GM23338 (cell line): ENCODE measurements around the gene POLA1. TPM values are rescaled to one million over a fixed set of nuclear protein-coding genes. Genes with fewer than 3 reads are reported as not detected.
A peak's percentile ranks its signal among the peaks of the same experiment; 100 is the strongest.

Experiments used
- ATAC-seq: fragments of 200-7000 bp; cut with Tn5 transposase; 3 replicates; pipeline ENCODE4 v1.9.1; 2020
- DNase-seq: peaks from one replicate; pipeline ENCODE4 v3.0.0-alpha.2; 2015; ENCODE audit warnings: low spot score
- H2AFZ ChIP-seq: fragments of 200-600 bp; sonication (generic); 2 replicates; pipeline ENCODE4 v1.8.0; 2016; ENCODE audit warnings: antibody characterized with exemption, mild to moderate bottlenecking, moderate library complexity
- H3F3A ChIP-seq: fragments of 200-600 bp; sonication (generic); replicated peaks from 2 replicates; pipeline ENCODE4 v1.8.0; 2017; ENCODE audit warnings: antibody characterized with exemption, mixed run types, low read depth
- H3K27ac ChIP-seq: fragments of 200-600 bp; sonication (generic); 2 replicates; pipeline ENCODE4 v1.6.1; 2016; ENCODE audit warnings: low read depth
- H3K27me3 ChIP-seq: fragments of 200-600 bp; sonication (generic); 2 replicates; pipeline ENCODE4 v1.8.0; 2016; ENCODE audit warnings: mild to moderate bottlenecking, mixed run types, moderate library complexity; ENCODE audit not compliant: insufficient read depth
- H3K36me3 ChIP-seq: fragments of 200-600 bp; sonication (generic); 2 replicates; pipeline ENCODE4 v1.8.0; 2016; ENCODE audit warnings: mild to moderate bottlenecking; ENCODE audit not compliant: insufficient read depth
- H3K4me1 ChIP-seq: fragments of 200-600 bp; sonication (generic); 2 replicates; pipeline ENCODE4 v1.8.0; 2016; ENCODE audit warnings: mild to moderate bottlenecking, moderate library complexity; ENCODE audit not compliant: insufficient read depth
- H3K4me2 ChIP-seq: fragments of 200-600 bp; sonication (generic); 2 replicates; pipeline ENCODE4 v1.7.1; 2017; ENCODE audit warnings: mixed run types
- H3K4me3 ChIP-seq: fragments of 200-600 bp; sonication (generic); 2 replicates; pipeline ENCODE4 v1.6.1; 2016; ENCODE audit warnings: mixed run types
- H3K79me2 ChIP-seq: fragments of 200-600 bp; sonication (generic); replicated peaks from 2 replicates; pipeline ENCODE4 v1.8.0; 2017; ENCODE audit warnings: mild to moderate bottlenecking; ENCODE audit not compliant: insufficient read depth
- H3K9me2 ChIP-seq: fragments of 200-600 bp; sonication (generic); 2 replicates; pipeline ENCODE4 v1.8.0; 2017; ENCODE audit not compliant: insufficient read depth
- H4K20me1 ChIP-seq: fragments of 200-600 bp; sonication (generic); replicated peaks from 2 replicates; pipeline ENCODE4 v1.8.0; 2017; ENCODE audit warnings: mild to moderate bottlenecking; ENCODE audit not compliant: insufficient read depth
- H3K27ac Mint-ChIP-seq: 2 replicates; pipeline ENCODE4 v1.8.0; 2020; ENCODE audit warnings: inconsistent platforms, mild to moderate bottlenecking, moderate library complexity, mixed read lengths
- H3K27me3 Mint-ChIP-seq: 3 replicates; pipeline ENCODE4 v1.8.0; 2022; ENCODE audit warnings: low read depth, mild to moderate bottlenecking, moderate library complexity, mixed read lengths, inconsistent platforms; ENCODE audit not compliant: insufficient read depth, poor library complexity
- H3K36me3 Mint-ChIP-seq: 3 replicates; pipeline ENCODE4 v1.8.0; 2021; ENCODE audit warnings: low read depth, mild to moderate bottlenecking, inconsistent platforms, moderate library complexity, mixed read lengths
- H3K4me1 Mint-ChIP-seq: 3 replicates; pipeline ENCODE4 v1.8.0; 2020; ENCODE audit warnings: mild to moderate bottlenecking, inconsistent platforms, mixed read lengths
- H3K4me3 Mint-ChIP-seq: 3 replicates; pipeline ENCODE4 v1.8.0; 2021; ENCODE audit warnings: moderate library complexity, mild to moderate bottlenecking, inconsistent platforms, mixed read lengths
- H3K9me3 Mint-ChIP-seq: 3 replicates; pipeline ENCODE4 v1.8.0; 2020; ENCODE audit warnings: moderate library complexity, mild to moderate bottlenecking, inconsistent platforms, mixed read lengths
- EZH2 ChIP-seq: fragments of 200-600 bp; sonication (generic); IDR thresholded peaks from one replicate; pipeline ENCODE4 v1.8.0; 2017; ENCODE audit warnings: antibody characterized with exemption, mild to moderate bottlenecking, low read depth; ENCODE audit not compliant: unreplicated experiment
- EZH2phosphoT487 ChIP-seq: fragments of 200-600 bp; sonication (generic); IDR thresholded peaks from one replicate; pipeline ENCODE4 v1.8.1; 2018; ENCODE audit warnings: antibody characterized with exemption; ENCODE audit not compliant: unreplicated experiment
- NANOG ChIP-seq: IDR thresholded peaks from 2 replicates; pipeline ENCODE4 v1.6.1; 2016; ENCODE audit warnings: antibody characterized with exemption, borderline replicate concordance
- POLR2AphosphoS5 ChIP-seq: IDR thresholded peaks from 2 replicates; pipeline ENCODE4 v1.6.1; 2016; ENCODE audit warnings: antibody characterized with exemption, low read depth
- ZNF114 ChIP-seq: fragments of 250-450 bp; sonication (Bioruptor Pico); IDR thresholded peaks from 2 replicates; pipeline ENCODE4 v1.5.0; 2020; ENCODE audit warnings: mild to moderate bottlenecking, moderate library complexity
- ZNF331 ChIP-seq: fragments of 250-450 bp; sonication (Bioruptor Pico); IDR thresholded peaks from 2 replicates; pipeline ENCODE4 v1.5.0; 2020; ENCODE audit warnings: low read depth, mild to moderate bottlenecking, moderate library complexity
- polyA plus RNA-seq: library from polyadenylated mRNA; unstranded; fragments of >200 nt; fragmentation: Nextera tagmentation; extraction: Ambion mirVana; gene quantifications from 2 replicates; pipeline ENCODE4 v1.2.1, GENCODE V29; 2016
- total RNA-seq: library from RNA; depleted of rRNA; stranded (reverse); fragments of >200 nt; shearing (Covaris generic); gene quantifications from 2 replicates; pipeline ENCODE4 v1.2.3, GENCODE V29; 2014
- TF ChIP-seq, protein P1 (sequence below), 2 experiments: fragments of 200-600 bp in 1 of 2; sonication (generic) in 1 of 2; conservative IDR thresholded peaks; 2 replicates each; pipeline versions ENCODE4 v1.5.1 to v1.6.1; 2016 to 2017; ENCODE audit warnings: antibody characterized with exemption in 2 of 2, low read depth in 2 of 2, mild to moderate bottlenecking in 2 of 2, moderate library complexity in 1 of 2
- TF ChIP-seq, protein P2 (sequence below): IDR thresholded peaks from one replicate; pipeline ENCODE4 v1.6.1; 2018; ENCODE audit warnings: antibody characterized with exemption; ENCODE audit not compliant: unreplicated experiment
- TF ChIP-seq, protein P3 (sequence below): fragments of 250-450 bp; sonication (Bioruptor Pico); IDR thresholded peaks from 2 replicates; pipeline ENCODE4 v1.5.0; 2020; ENCODE audit warnings: mild to moderate bottlenecking, moderate library complexity
- TF ChIP-seq, protein P4 (sequence below): IDR thresholded peaks from 2 replicates; pipeline ENCODE4 v1.6.1; 2016; ENCODE audit warnings: antibody characterized with exemption

Gene POLA1
- total and polyA plus RNA-seq, 2 experiments from 2014 or later: 12.6 to 36.6 TPM

DNA sequence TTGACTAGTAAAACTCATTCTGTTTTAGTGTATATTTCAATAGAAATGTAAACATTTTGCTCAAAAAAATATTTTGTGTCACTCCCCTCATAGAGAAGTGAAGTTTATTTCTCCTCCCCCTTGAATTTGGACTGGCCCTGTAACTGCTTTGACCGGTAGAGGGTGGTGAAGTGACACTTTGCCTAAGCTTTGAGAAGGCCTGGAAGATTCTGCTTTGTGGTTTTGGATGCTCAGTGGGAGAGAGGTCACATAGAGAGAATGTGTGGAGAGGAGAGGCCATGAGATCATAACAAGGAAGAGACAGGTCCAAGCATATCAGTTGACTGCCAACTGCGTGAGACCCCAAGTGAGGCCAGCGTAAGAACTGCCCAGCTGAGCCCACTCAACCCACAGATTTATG, 341.2 kb downstream of the POLA1 start:
- no peak overlapping the region for H3K27ac ChIP-seq
- no peaks in the 10 kb centered on the region for H3K4me1 ChIP-seq
- Mint-ChIP-seq H3K4me1 (no peaks in the 10 kb centered on the region), H3K27me3 (no peaks in the 10 kb centered on the region), H3K36me3 (no peaks in the 10 kb centered on the region), H3K4me3 (no peak overlapping the region), H3K27ac (no peak overlapping the region), H3K9me3 (no peaks in the 10 kb centered on the region)
- H3K4me3 ChIP-seq: no peak overlapping the region
- TF ChIP-seq EZH2: no peak
- TF ChIP-seq, protein P1, sequence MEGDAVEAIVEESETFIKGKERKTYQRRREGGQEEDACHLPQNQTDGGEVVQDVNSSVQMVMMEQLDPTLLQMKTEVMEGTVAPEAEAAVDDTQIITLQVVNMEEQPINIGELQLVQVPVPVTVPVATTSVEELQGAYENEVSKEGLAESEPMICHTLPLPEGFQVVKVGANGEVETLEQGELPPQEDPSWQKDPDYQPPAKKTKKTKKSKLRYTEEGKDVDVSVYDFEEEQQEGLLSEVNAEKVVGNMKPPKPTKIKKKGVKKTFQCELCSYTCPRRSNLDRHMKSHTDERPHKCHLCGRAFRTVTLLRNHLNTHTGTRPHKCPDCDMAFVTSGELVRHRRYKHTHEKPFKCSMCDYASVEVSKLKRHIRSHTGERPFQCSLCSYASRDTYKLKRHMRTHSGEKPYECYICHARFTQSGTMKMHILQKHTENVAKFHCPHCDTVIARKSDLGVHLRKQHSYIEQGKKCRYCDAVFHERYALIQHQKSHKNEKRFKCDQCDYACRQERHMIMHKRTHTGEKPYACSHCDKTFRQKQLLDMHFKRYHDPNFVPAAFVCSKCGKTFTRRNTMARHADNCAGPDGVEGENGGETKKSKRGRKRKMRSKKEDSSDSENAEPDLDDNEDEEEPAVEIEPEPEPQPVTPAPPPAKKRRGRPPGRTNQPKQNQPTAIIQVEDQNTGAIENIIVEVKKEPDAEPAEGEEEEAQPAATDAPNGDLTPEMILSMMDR (conservative IDR thresholded peaks at IDR 0.05; ENCODE audit: low read depth in 2 of 2): peak; percentile 61 to 70
- no peak for TF ChIP-seq EZH2phosphoT487
- TF ChIP-seq ZNF331 (CRISPR knock-in tag): no peak
- H3K9me2 ChIP-seq: no peaks in the 10 kb centered on the region
- H3K79me2 ChIP-seq: no peaks in the 10 kb centered on the region
- ATAC-seq: peak; percentile 64; the same call in 2 of the 3 replicates
- no peak overlapping the region for H2AFZ ChIP-seq
- no peaks in the 10 kb centered on the region for H4K20me1 ChIP-seq
- peak; percentile 37 for DNase-seq
- no peak overlapping the region for H3K4me2 ChIP-seq
- no peaks in the 10 kb centered on the region for H3K36me3 ChIP-seq
- H3F3A ChIP-seq: no peaks in the 10 kb centered on the region
- no peaks in the 10 kb centered on the region for H3K27me3 ChIP-seq

DNA sequence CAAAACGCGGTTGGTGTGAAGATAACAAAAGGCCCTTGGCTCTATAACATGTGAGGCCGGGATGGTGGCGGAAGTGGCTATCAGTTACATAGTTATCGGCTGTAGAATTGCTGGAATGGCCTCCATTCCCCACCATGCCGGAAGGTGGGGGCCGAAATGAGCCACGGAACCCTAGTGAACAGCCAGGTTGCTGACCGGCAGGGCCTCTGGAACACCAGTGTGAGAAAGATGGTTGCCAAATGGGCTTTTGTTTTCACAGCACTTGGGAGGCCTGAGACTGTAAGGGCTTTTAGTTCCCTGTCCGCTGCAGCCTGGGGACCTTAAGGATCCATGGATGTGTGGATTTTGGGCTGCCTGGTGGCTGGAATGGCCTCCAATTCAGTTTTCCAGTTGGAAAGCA, 345.3 kb downstream of the POLA1 start:
- H3K4me3 ChIP-seq: no peak overlapping the region
- no peaks in the 10 kb centered on the region for H4K20me1 ChIP-seq
- no peaks in the 10 kb centered on the region for H3K9me2 ChIP-seq
- Mint-ChIP-seq H3K36me3 (no peaks in the 10 kb centered on the region), H3K27ac (no peak overlapping the region), H3K4me1 (no peaks in the 10 kb centered on the region), H3K9me3 (no peaks in the 10 kb centered on the region), H3K4me3 (no peak overlapping the region), H3K27me3 (peaks cover 3% of the 10 kb centered on the region)
- H3K27me3 ChIP-seq: no peaks in the 10 kb centered on the region
- ATAC-seq: no peak
- H3K79me2 ChIP-seq: no peaks in the 10 kb centered on the region
- no peaks in the 10 kb centered on the region for H3K36me3 ChIP-seq
- no peak for DNase-seq
- H3K4me1 ChIP-seq: no peaks in the 10 kb centered on the region
- H3K4me2 ChIP-seq: no peak overlapping the region
- H3K27ac ChIP-seq: no peak overlapping the region
- no peak overlapping the region for H2AFZ ChIP-seq
- H3F3A ChIP-seq: no peaks in the 10 kb centered on the region
- TF ChIP-seq EZH2phosphoT487 (no peak), POLR2AphosphoS5 (no peak), ZNF114 (CRISPR knock-in tag) (no peak), NANOG (no peak)
- TF ChIP-seq, protein P2, sequence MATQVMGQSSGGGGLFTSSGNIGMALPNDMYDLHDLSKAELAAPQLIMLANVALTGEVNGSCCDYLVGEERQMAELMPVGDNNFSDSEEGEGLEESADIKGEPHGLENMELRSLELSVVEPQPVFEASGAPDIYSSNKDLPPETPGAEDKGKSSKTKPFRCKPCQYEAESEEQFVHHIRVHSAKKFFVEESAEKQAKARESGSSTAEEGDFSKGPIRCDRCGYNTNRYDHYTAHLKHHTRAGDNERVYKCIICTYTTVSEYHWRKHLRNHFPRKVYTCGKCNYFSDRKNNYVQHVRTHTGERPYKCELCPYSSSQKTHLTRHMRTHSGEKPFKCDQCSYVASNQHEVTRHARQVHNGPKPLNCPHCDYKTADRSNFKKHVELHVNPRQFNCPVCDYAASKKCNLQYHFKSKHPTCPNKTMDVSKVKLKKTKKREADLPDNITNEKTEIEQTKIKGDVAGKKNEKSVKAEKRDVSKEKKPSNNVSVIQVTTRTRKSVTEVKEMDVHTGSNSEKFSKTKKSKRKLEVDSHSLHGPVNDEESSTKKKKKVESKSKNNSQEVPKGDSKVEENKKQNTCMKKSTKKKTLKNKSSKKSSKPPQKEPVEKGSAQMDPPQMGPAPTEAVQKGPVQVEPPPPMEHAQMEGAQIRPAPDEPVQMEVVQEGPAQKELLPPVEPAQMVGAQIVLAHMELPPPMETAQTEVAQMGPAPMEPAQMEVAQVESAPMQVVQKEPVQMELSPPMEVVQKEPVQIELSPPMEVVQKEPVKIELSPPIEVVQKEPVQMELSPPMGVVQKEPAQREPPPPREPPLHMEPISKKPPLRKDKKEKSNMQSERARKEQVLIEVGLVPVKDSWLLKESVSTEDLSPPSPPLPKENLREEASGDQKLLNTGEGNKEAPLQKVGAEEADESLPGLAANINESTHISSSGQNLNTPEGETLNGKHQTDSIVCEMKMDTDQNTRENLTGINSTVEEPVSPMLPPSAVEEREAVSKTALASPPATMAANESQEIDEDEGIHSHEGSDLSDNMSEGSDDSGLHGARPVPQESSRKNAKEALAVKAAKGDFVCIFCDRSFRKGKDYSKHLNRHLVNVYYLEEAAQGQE: no peak
- TF ChIP-seq, protein P3, sequence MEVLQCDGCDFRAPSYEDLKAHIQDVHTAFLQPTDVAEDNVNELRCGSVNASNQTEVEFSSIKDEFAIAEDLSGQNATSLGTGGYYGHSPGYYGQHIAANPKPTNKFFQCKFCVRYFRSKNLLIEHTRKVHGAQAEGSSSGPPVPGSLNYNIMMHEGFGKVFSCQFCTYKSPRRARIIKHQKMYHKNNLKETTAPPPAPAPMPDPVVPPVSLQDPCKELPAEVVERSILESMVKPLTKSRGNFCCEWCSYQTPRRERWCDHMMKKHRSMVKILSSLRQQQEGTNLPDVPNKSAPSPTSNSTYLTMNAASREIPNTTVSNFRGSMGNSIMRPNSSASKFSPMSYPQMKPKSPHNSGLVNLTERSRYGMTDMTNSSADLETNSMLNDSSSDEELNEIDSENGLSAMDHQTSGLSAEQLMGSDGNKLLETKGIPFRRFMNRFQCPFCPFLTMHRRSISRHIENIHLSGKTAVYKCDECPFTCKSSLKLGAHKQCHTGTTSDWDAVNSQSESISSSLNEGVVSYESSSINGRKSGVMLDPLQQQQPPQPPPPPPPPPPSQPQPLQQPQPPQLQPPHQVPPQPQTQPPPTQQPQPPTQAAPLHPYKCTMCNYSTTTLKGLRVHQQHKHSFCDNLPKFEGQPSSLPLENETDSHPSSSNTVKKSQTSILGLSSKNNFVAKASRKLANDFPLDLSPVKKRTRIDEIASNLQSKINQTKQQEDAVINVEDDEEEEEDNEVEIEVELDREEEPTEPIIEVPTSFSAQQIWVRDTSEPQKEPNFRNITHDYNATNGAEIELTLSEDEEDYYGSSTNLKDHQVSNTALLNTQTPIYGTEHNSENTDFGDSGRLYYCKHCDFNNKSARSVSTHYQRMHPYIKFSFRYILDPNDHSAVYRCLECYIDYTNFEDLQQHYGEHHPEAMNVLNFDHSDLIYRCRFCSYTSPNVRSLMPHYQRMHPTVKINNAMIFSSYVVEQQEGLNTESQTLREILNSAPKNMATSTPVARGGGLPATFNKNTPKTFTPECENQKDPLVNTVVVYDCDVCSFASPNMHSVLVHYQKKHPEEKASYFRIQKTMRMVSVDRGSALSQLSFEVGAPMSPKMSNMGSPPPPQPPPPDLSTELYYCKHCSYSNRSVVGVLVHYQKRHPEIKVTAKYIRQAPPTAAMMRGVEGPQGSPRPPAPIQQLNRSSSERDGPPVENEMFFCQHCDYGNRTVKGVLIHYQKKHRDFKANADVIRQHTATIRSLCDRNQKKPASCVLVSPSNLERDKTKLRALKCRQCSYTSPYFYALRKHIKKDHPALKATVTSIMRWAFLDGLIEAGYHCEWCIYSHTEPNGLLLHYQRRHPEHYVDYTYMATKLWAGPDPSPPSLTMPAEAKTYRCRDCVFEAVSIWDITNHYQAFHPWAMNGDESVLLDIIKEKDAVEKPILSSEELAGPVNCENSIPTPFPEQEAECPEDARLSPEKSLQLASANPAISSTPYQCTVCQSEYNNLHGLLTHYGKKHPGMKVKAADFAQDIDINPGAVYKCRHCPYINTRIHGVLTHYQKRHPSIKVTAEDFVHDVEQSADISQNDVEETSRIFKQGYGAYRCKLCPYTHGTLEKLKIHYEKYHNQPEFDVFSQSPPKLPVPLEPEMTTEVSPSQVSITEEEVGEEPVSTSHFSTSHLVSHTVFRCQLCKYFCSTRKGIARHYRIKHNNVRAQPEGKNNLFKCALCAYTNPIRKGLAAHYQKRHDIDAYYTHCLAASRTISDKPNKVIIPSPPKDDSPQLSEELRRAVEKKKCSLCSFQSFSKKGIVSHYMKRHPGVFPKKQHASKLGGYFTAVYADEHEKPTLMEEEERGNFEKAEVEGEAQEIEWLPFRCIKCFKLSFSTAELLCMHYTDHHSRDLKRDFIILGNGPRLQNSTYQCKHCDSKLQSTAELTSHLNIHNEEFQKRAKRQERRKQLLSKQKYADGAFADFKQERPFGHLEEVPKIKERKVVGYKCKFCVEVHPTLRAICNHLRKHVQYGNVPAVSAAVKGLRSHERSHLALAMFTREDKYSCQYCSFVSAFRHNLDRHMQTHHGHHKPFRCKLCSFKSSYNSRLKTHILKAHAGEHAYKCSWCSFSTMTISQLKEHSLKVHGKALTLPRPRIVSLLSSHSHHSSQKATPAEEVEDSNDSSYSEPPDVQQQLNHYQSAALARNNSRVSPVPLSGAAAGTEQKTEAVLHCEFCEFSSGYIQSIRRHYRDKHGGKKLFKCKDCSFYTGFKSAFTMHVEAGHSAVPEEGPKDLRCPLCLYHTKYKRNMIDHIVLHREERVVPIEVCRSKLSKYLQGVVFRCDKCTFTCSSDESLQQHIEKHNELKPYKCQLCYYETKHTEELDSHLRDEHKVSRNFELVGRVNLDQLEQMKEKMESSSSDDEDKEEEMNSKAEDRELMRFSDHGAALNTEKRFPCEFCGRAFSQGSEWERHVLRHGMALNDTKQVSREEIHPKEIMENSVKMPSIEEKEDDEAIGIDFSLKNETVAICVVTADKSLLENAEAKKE (CRISPR knock-in tag): no peak
- TF ChIP-seq, protein P4, sequence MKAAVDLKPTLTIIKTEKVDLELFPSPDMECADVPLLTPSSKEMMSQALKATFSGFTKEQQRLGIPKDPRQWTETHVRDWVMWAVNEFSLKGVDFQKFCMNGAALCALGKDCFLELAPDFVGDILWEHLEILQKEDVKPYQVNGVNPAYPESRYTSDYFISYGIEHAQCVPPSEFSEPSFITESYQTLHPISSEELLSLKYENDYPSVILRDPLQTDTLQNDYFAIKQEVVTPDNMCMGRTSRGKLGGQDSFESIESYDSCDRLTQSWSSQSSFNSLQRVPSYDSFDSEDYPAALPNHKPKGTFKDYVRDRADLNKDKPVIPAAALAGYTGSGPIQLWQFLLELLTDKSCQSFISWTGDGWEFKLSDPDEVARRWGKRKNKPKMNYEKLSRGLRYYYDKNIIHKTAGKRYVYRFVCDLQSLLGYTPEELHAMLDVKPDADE: no peak
